ENCODE results near the gene CDK19. TPM values are rescaled to one million over a fixed set of nuclear protein-coding genes. Genes with fewer than 3 reads are reported as not detected.

Gene CDK19
- polyA plus RNA-seq, 1 donor (not counting 4 experiments of a cell fraction or from before 2014, with no cell fraction given): 6.4 TPM

DNA sequence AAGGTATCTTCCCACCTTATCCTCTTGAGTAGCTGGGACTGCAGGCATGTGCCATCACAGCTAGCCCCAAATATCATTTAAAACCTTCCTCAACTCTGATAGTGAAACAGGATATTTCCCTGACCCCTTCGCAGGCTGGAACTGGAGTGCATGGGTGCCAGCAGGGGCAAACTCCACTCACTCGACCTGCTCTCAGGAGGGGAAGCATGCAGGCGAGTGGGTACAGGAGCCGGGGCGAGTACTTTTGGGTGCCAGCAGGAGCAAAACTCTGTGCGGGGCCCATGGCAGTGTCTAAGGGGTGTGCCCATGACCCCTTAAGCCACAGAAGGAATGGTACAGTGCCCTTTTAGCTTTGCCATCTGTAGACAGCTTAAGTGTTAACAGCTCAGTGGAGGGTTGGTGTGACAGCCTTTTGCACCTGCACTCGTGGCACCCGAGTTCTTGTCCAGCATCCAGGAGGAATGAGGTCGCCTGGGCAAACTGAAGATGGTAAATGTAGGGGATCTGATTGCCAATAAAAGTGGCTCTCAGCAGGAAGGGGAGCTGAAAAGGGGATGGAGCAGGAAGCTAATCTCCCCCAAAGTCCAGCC, 155.1 kb downstream of the CDK19 start:
- TF ChIP-seq, protein P1, sequence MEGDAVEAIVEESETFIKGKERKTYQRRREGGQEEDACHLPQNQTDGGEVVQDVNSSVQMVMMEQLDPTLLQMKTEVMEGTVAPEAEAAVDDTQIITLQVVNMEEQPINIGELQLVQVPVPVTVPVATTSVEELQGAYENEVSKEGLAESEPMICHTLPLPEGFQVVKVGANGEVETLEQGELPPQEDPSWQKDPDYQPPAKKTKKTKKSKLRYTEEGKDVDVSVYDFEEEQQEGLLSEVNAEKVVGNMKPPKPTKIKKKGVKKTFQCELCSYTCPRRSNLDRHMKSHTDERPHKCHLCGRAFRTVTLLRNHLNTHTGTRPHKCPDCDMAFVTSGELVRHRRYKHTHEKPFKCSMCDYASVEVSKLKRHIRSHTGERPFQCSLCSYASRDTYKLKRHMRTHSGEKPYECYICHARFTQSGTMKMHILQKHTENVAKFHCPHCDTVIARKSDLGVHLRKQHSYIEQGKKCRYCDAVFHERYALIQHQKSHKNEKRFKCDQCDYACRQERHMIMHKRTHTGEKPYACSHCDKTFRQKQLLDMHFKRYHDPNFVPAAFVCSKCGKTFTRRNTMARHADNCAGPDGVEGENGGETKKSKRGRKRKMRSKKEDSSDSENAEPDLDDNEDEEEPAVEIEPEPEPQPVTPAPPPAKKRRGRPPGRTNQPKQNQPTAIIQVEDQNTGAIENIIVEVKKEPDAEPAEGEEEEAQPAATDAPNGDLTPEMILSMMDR (optimal IDR thresholded peaks at IDR 0.05 in 1 of 3, IDR thresholded peaks at IDR 0.05 in 1 of 3, conservative IDR thresholded peaks at IDR 0.05 in 1 of 3; ENCODE audit: extremely low read depth in 1 of 3, insufficient read depth in 2 of 3, low read length in 3 of 3): no peak
- TF ChIP-seq EZH2 (IDR thresholded peaks at IDR 0.05; ENCODE audit: low read length): no peak
- Histone ChIP-seq H3K4me1 (ENCODE audit: control insufficient read depth, extremely low read depth, insufficient read depth, low read length) (peaks cover 9% of the 10 kb centered on the region), H2AFZ (ENCODE audit: control insufficient read depth, low read length) (no peak overlapping the region), H3K4me3 (ENCODE audit: control insufficient read depth in 2 of 3, extremely low read depth in 1 of 3, insufficient read depth in 2 of 3, low read depth in 1 of 3, low read length in 3 of 3) (no peak overlapping the region), H3K9me1 (ENCODE audit: control insufficient read depth, extremely low read depth, insufficient read depth, low read length) (no peaks in the 10 kb centered on the region), H3K36me3 (ENCODE audit: control insufficient read depth in 2 of 2, extremely low read depth in 1 of 2, insufficient read depth in 2 of 2, low read length in 2 of 2) (peaks cover 0 to 3% of the 10 kb centered on the region in 2 experiments), H3K79me2 (ENCODE audit: control insufficient read depth, insufficient read depth, low read length) (no peaks in the 10 kb centered on the region), H3K9ac (ENCODE audit: control insufficient read depth, extremely low read depth, insufficient read depth, low read length) (no peak overlapping the region), H3K9me3 (ENCODE audit: control insufficient read depth, low read depth, low read length) (no peaks in the 10 kb centered on the region), H3K27ac (ENCODE audit: control insufficient read depth, insufficient read depth, low read length) (no peak overlapping the region), H3K4me2 (ENCODE audit: control insufficient read depth, extremely low read depth, insufficient read depth, low read depth, low read length) (no peak overlapping the region), H4K20me1 (ENCODE audit: control insufficient read depth, extremely low read depth, insufficient read depth, low read length) (no peaks in the 10 kb centered on the region), H3K27me3 (ENCODE audit: control insufficient read depth, extremely low read depth, insufficient read depth, low read length) (no peaks in the 10 kb centered on the region)
- dilution Hi-C loops (cut with MboI; ENCODE audit: extremely low pct_ligation_motif_present, low sequenced_read_pairs): no loop called here
- DNase-seq (ENCODE audit: low read depth, low spot score): no peak
- FAIRE-seq: no peak

GRCh38 chr6:110658631-110659211, 156.5 kb downstream of the CDK19 start:
- dilution Hi-C loops (cut with MboI; ENCODE audit: extremely low pct_ligation_motif_present, low sequenced_read_pairs): no loop called here
- Histone ChIP-seq H3K4me2 (ENCODE audit: control insufficient read depth, extremely low read depth, insufficient read depth, low read depth, low read length) (no peak overlapping the region), H2AFZ (ENCODE audit: control insufficient read depth, low read length) (no peak overlapping the region), H3K4me1 (ENCODE audit: control insufficient read depth, extremely low read depth, insufficient read depth, low read length) (peaks cover 13% of the 10 kb centered on the region), H3K27me3 (ENCODE audit: control insufficient read depth, extremely low read depth, insufficient read depth, low read length) (no peaks in the 10 kb centered on the region), H3K9me3 (ENCODE audit: control insufficient read depth, low read depth, low read length) (no peaks in the 10 kb centered on the region), H3K79me2 (ENCODE audit: control insufficient read depth, insufficient read depth, low read length) (no peaks in the 10 kb centered on the region), H4K20me1 (ENCODE audit: control insufficient read depth, extremely low read depth, insufficient read depth, low read length) (no peaks in the 10 kb centered on the region), H3K4me3 (ENCODE audit: control insufficient read depth in 2 of 3, extremely low read depth in 1 of 3, insufficient read depth in 2 of 3, low read depth in 1 of 3, low read length in 3 of 3) (no peak overlapping the region), H3K27ac (ENCODE audit: control insufficient read depth, insufficient read depth, low read length) (no peak overlapping the region), H3K9me1 (ENCODE audit: control insufficient read depth, extremely low read depth, insufficient read depth, low read length) (no peaks in the 10 kb centered on the region), H3K36me3 (ENCODE audit: control insufficient read depth in 2 of 2, extremely low read depth in 1 of 2, insufficient read depth in 2 of 2, low read length in 2 of 2) (peaks cover 0 to 3% of the 10 kb centered on the region in 2 experiments), H3K9ac (ENCODE audit: control insufficient read depth, extremely low read depth, insufficient read depth, low read length) (no peak overlapping the region)
- FAIRE-seq (no peak), DNase-seq (ENCODE audit: low read depth, low spot score) (no peak)
- no peak for TF ChIP-seq EZH2 (IDR thresholded peaks at IDR 0.05; ENCODE audit: low read length)
- TF ChIP-seq, protein P1 (optimal IDR thresholded peaks at IDR 0.05 in 1 of 3, IDR thresholded peaks at IDR 0.05 in 1 of 3, conservative IDR thresholded peaks at IDR 0.05 in 1 of 3; ENCODE audit: extremely low read depth in 1 of 3, insufficient read depth in 2 of 3, low read length in 3 of 3): no peak
